K562 (cell line): ENCODE data around the gene TRIP6. TPM values are rescaled to one million over a fixed set of nuclear protein-coding genes. Genes with fewer than 3 reads are reported as not detected.
"Not testable (repeated sequence)": the region's sequence is repeated elsewhere in the genome, so short reads cannot be mapped to it uniquely, and the experiment has no call there.

Experiments used
- ATAC-seq: fragments of 200-7000 bp; cut with Tn5 transposase; 3 replicates; pipeline ENCODE4 v1.9.1; 2020; ENCODE audit warnings: moderate library complexity
- BruUV-seq: library from RNA; stranded (reverse); fragments of 400-500 nt; replicated peaks from 2 replicates; lab custom pipeline; 2021; lab: Mats Ljungman, UMichigan
- CTCF ChIA-PET: fragments of 300-600 bp; formaldehyde crosslinking; extraction: SDS; loops from one replicate; lab custom pipeline; 2021; ENCODE audit warnings: low intra/inter-chr PET ratio; lab: Yijun Ruan, JAX
- POLR2A ChIA-PET: fragments of 300-600, 350-650 bp; sonication (Branson Sonifier 250); formaldehyde crosslinking; extraction: SDS; loops from one replicate; lab custom pipeline; 2021; ENCODE audit warnings: antibody characterized with exemption, inconsistent platforms; lab: Yijun Ruan, JAX
- DNase-seq, 4 experiments: peaks; one replicate each; pipeline versions ENCODE4 v3.0.0 to v3.0.0-alpha.2; 2011 to 2018; ENCODE audit warnings: low spot score in 3 of 4, mixed read lengths in 3 of 4; ENCODE audit errors: extremely low read depth in 1 of 4
- FAIRE-seq: peaks from 2 replicates; lab custom pipeline; 2011; peaks lifted over from hg19 to GRCh38; lab: Jason Lieb, UNC
- H2AFZ ChIP-seq: 2 replicates; pipeline ENCODE4 v1.6.0; 2011; ENCODE audit warnings: low read depth, low read length, control low read depth, inconsistent platforms
- H3K27ac ChIP-seq: fragments of 200-600 bp; 3 replicates; pipeline ENCODE4 v1.8.0; 2011; ENCODE audit warnings: low read depth, mild to moderate bottlenecking, control low read depth, inconsistent platforms, low read length, moderate library complexity, mixed read lengths; ENCODE audit errors: extremely low read depth
- H3K27me3 ChIP-seq, 2 experiments: fragments of 300-600 bp in 1 of 2; 2 replicates in 1 of 2; 3 replicates in 1 of 2; pipeline versions ENCODE4 v1.6.0 to v1.8.0; 2011; ENCODE audit warnings: inconsistent platforms in 2 of 2, low read length in 2 of 2, mild to moderate bottlenecking in 1 of 2, mixed read lengths in 1 of 2, moderate library complexity in 1 of 2; ENCODE audit not compliant: control insufficient read depth in 2 of 2, insufficient read depth in 2 of 2
- H3K36me3 ChIP-seq: fragments of 300-600 bp; 3 replicates; pipeline ENCODE4 v1.8.0; 2011; ENCODE audit warnings: mild to moderate bottlenecking, low read length, inconsistent platforms; ENCODE audit not compliant: control insufficient read depth, insufficient read depth
- H3K4me1 ChIP-seq, 2 experiments: fragments of 200-600 bp in 1 of 2; replicated peaks in 1 of 2; 2 replicates in 1 of 2; 3 replicates in 1 of 2; pipeline versions ENCODE4 v1.5.1 to v1.8.0; 2011; ENCODE audit warnings: inconsistent platforms in 2 of 2, low read length in 2 of 2, mild to moderate bottlenecking in 1 of 2, mixed read lengths in 1 of 2, moderate library complexity in 1 of 2; ENCODE audit not compliant: control insufficient read depth in 2 of 2, insufficient read depth in 2 of 2
- H3K4me2 ChIP-seq: 2 replicates; pipeline ENCODE4 v1.6.1; 2011; ENCODE audit warnings: low read length, control low read depth, inconsistent platforms, mixed read lengths; ENCODE audit not compliant: insufficient read depth
- H3K4me3 ChIP-seq: fragments of 200-600 bp; sonication (generic), shearing (Covaris generic); 2 replicates; pipeline ENCODE4 v1.5.1; 2016; ENCODE audit warnings: control low read depth, inconsistent platforms
- H3K79me2 ChIP-seq: fragments of 200-600 bp; 3 replicates; pipeline ENCODE4 v1.8.0; 2011; ENCODE audit warnings: low read length, inconsistent platforms; ENCODE audit not compliant: control insufficient read depth, insufficient read depth
- H3K9ac ChIP-seq, 2 experiments: 2 replicates each; pipeline versions ENCODE4 v1.6.0 to v1.6.1; 2011; ENCODE audit warnings: low read depth in 2 of 2, low read length in 2 of 2, control low read depth in 1 of 2, inconsistent platforms in 1 of 2, mild to moderate bottlenecking in 1 of 2, mixed read lengths in 1 of 2; ENCODE audit not compliant: insufficient read depth in 1 of 2
- H3K9me1 ChIP-seq: one replicate; pipeline ENCODE4 v1.6.0; 2011; ENCODE audit warnings: inconsistent platforms, mild to moderate bottlenecking, low read length, moderate library complexity; ENCODE audit not compliant: control insufficient read depth, insufficient read depth
- H3K9me3 ChIP-seq: replicated peaks from 2 replicates; pipeline ENCODE4 v1.5.1; 2011; ENCODE audit warnings: low read depth, low read length, inconsistent platforms; ENCODE audit not compliant: control insufficient read depth, insufficient read depth
- H4K20me1 ChIP-seq: replicated peaks from 2 replicates; pipeline ENCODE4 v1.6.1; 2011; ENCODE audit warnings: low read length, inconsistent platforms, mixed read lengths; ENCODE audit not compliant: control insufficient read depth, insufficient read depth
- C11orf30 ChIP-seq: fragments of 450-650 bp; IDR thresholded peaks from 2 replicates; pipeline ENCODE4 v1.6.1; 2016; ENCODE audit warnings: low read depth, mild to moderate bottlenecking
- ESRRA ChIP-seq: fragments of 450-650 bp; IDR thresholded peaks from 2 replicates; pipeline ENCODE4 v1.6.1; 2014; ENCODE audit warnings: low read depth, mild to moderate bottlenecking, moderate library complexity, borderline replicate concordance
- HINFP ChIP-seq: fragments of 450-650 bp; conservative IDR thresholded peaks from 2 replicates; pipeline ENCODE4 v1.6.1; 2016; ENCODE audit warnings: missing genetic modification characterization, low read depth, mild to moderate bottlenecking, control low read depth, missing compliant biosample characterization
- MAFG ChIP-seq: fragments of 450-650 bp; conservative IDR thresholded peaks from 2 replicates; pipeline ENCODE4 v1.6.1; 2016; ENCODE audit warnings: missing genetic modification characterization, missing compliant biosample characterization
- MAFK ChIP-seq: IDR thresholded peaks from 2 replicates; pipeline ENCODE4 v1.6.1; 2011; ENCODE audit warnings: low read length, improper control_type of control experiment
- NFE2 ChIP-seq: IDR thresholded peaks from 2 replicates; pipeline ENCODE4 v1.6.1; 2014; ENCODE audit warnings: antibody characterized with exemption, low read depth
- RFX1 ChIP-seq: fragments of 450-650 bp; IDR thresholded peaks from 2 replicates; pipeline ENCODE4 v1.6.1; 2016; ENCODE audit warnings: mild to moderate bottlenecking, moderate library complexity
- YY1 ChIP-seq, 3 experiments: IDR thresholded peaks; 2 replicates each; pipeline ENCODE4 v1.6.1; 2011; ENCODE audit warnings: low read length in 2 of 3, mild to moderate bottlenecking in 2 of 3, moderate library complexity in 2 of 3, borderline replicate concordance in 1 of 3, control low read depth in 1 of 3, low read depth in 1 of 3; ENCODE audit not compliant: insufficient read depth in 3 of 3, insufficient replicate concordance in 2 of 3, control insufficient read depth in 1 of 3, insufficient read length in 1 of 3; ENCODE audit errors: extremely low read depth in 1 of 3
- ZKSCAN1 ChIP-seq: fragments of 150-350 bp; IDR thresholded peaks from 2 replicates; pipeline ENCODE4 v1.6.1; 2016; ENCODE audit warnings: low read depth, low read length
- ZNF316 ChIP-seq: fragments of 450-650 bp; IDR thresholded peaks from 2 replicates; pipeline ENCODE4 v1.6.1; 2016
- ZNF740 ChIP-seq, 3 experiments: fragments of 200-800 bp in 1 of 3; sonication (Bioruptor generic) in 1 of 3; sonication (generic) in 1 of 3; formaldehyde crosslinking in 1 of 3; IDR thresholded peaks; 2 replicates each; pipeline versions ENCODE4 v1.6.1 to v1.8.0; 2016 to 2022; ENCODE audit warnings: mild to moderate bottlenecking in 2 of 3, missing compliant biosample characterization in 2 of 3, missing genetic modification characterization in 2 of 3, missing genetic modification reagents in 1 of 3
- WGBS: fragments of 100-300 bp; shearing (Covaris generic); methylation state at CpG from one replicate; pipeline ENCODE4 v1.1.6; 2016; ENCODE audit warnings: low coverage, mixed read lengths; ENCODE audit not compliant: insufficient coverage; ENCODE audit errors: missing lambda C conversion rate; 5-methylcytosine and 5-hydroxymethylcytosine counted together
- in situ Hi-C: fragments of 300-500 bp; cut with MboI; formaldehyde crosslinking; loops from 4 replicates; pipeline ENCODE4 v1.15.0; 2018; ENCODE audit warnings: inconsistent platforms, mixed read lengths
- intact Hi-C: fragments of 100-400 bp; cut with micrococcal nuclease; formaldehyde crosslinking; loops from 2 replicates; pipeline ENCODE4 v1.14.2; 2022
- polyA plus RNA-seq, 8 experiments: library from polyadenylated mRNA; depleted of rRNA in 4 of 8; stranded (reverse) in 5 of 8; unstranded in 3 of 8; fragments of >200 nt; fragmentation: Nextera tagmentation in 2 of 8; fragmentation: Illumina TruSeq in 1 of 8; extraction: Ambion mirVana in 2 of 8; extraction: Trizol in 1 of 8; gene quantifications; 2 replicates each; pipeline versions ENCODE4 v1.2.1 to v1.2.3, GENCODE V29; 2011 to 2014; ENCODE audit warnings: inconsistent platforms in 1 of 8, missing spikeins in 1 of 8
- total RNA-seq, 7 experiments: library from RNA; depleted of rRNA in 6 of 7; stranded (reverse); fragments of >200 nt in 6 of 7; fragmentation: Illumina TruSeq in 2 of 7; extraction: Trizol in 2 of 7; gene quantifications; 2 replicates each; pipeline versions ENCODE4 v1.2.1 to v1.2.3, GENCODE V29; 2011 to 2021; ENCODE audit warnings: low replicate concordance in 1 of 7

TRIP6 gene
- total and polyA plus RNA-seq, 9 of the 15 experiments (the other 6 are each of a cell fraction or from before 2014, with no cell fraction given): 5.9 to 141 (median 54.0) TPM

GRCh38 chr7:100919335-100919734 lies 52.1 kb downstream of the TRIP6 start:
- H3K27ac ChIP-seq, H3K4me2 ChIP-seq, H3K4me1 ChIP-seq, H4K20me1 ChIP-seq, H3K27me3 ChIP-seq, POLR2A ChIA-PET, intact Hi-C loops, H3K9me1 ChIP-seq, CTCF ChIA-PET, H3K9me3 ChIP-seq, H2AFZ ChIP-seq, H3K36me3 ChIP-seq, BruUV-seq, H3K4me3 ChIP-seq, ATAC-seq, H3K9ac ChIP-seq, DNase-seq, H3K79me2 ChIP-seq, FAIRE-seq: not testable (repeated sequence)
- in situ Hi-C loops: loop anchor here (25.0 kb wide), 1 partner anchor 368 kb away; no protein-coding TSS in a partner anchor
- WGBS: 21% methylated on average over 5 of the region's 5 CpGs
- TF ChIP-seq RFX1 (peak; percentile 76), YY1 (IDR thresholded peaks at IDR 0.05; ENCODE audit: borderline replicate concordance in 1 of 3, control insufficient read depth in 1 of 3, extremely low read depth in 1 of 3, insufficient read depth in 3 of 3, insufficient read length in 1 of 3, insufficient replicate concordance in 2 of 3, low read depth in 1 of 3, low read length in 2 of 3) (peak in 1 of 3 experiments; percentile 55), ESRRA (peak; percentile 61)

- H3K27ac ChIP-seq; CTCF ChIA-PET; H3K79me2 ChIP-seq; H3K36me3 ChIP-seq; H3K9me3 ChIP-seq; H3K9ac ChIP-seq; H4K20me1 ChIP-seq; intact Hi-C loops; BruUV-seq; H3K4me2 ChIP-seq; H3K4me3 ChIP-seq; ATAC-seq; H3K27me3 ChIP-seq; FAIRE-seq; H3K4me1 ChIP-seq; POLR2A ChIA-PET; DNase-seq; H3K9me1 ChIP-seq; TF ChIP-seq ZNF740 (CRISPR knock-in tag; IDR thresholded peaks at IDR 0.05): not testable (repeated sequence)
- H2AFZ ChIP-seq: peak overlapping the region; percentile 3; the same call in 1 of the 2 replicates
- in situ Hi-C loops: loop anchor here (25.0 kb wide), 1 partner anchor 367 kb away; no protein-coding TSS in a partner anchor
- WGBS: 27% methylated on average over 9 of the region's 9 CpGs
- TF ChIP-seq ZKSCAN1 (0 out of 2 replicates have a peak, but pooled peaks have one; percentile 37), ZNF740 (tag; IDR thresholded peaks at IDR 0.05) (peak in 1 of 2 experiments; percentile 68; a peak in 1 of 4 replicates), MAFG (peak; percentile 64; the same call in 1 of the 2 replicates), ZNF316 (peak; percentile 88), HINFP (peak; percentile 57; the same call in 1 of the 2 replicates), NFE2 (peak; percentile 56), MAFK (peak; percentile 12; the same call in 1 of the 2 replicates), C11orf30 (peak; percentile 81)
Observed at GRCh38 chr7:100919779-100920437, 52.7 kb downstream of the TRIP6 start.
